H9 (cell line): ENCODE data around the gene BRSK2. TPM values are rescaled to one million over a fixed set of nuclear protein-coding genes. Genes with fewer than 3 reads are reported as not detected.

Source experiments
- DNase-seq: peaks from one replicate; pipeline ENCODE4 v3.0.0-alpha.2; 2017
- H2AFZ ChIP-seq: one replicate; pipeline ENCODE4 v1.6.1; 2013; ENCODE audit warnings: mild to moderate bottlenecking, low read length, control low read depth, moderate library complexity
- H2AK5ac ChIP-seq: 2 replicates; pipeline ENCODE4 v1.6.1; 2013; ENCODE audit warnings: low read length, control low read depth, mixed read lengths; ENCODE audit not compliant: insufficient read length
- H2BK120ac ChIP-seq: one replicate; pipeline ENCODE4 v1.6.1; 2013; ENCODE audit warnings: low read depth, mild to moderate bottlenecking, low read length, control low read depth, inconsistent platforms; ENCODE audit not compliant: poor library complexity, severe bottlenecking
- H2BK12ac ChIP-seq: 2 replicates; pipeline ENCODE4 v1.6.1; 2013; ENCODE audit warnings: low read length, control low read depth, mixed read lengths, low read depth; ENCODE audit not compliant: insufficient read length
- H2BK15ac ChIP-seq: 2 replicates; pipeline ENCODE4 v1.6.1; 2013; ENCODE audit warnings: low read depth, low read length, control low read depth
- H2BK20ac ChIP-seq: one replicate; pipeline ENCODE4 v1.6.1; 2013; ENCODE audit warnings: low read depth, mild to moderate bottlenecking, low read length, control low read depth, inconsistent platforms; ENCODE audit not compliant: poor library complexity, severe bottlenecking
- H2BK5ac ChIP-seq: 2 replicates; pipeline ENCODE4 v1.6.1; 2013; ENCODE audit warnings: low read length, control low read depth, mixed read lengths; ENCODE audit not compliant: insufficient read length
- H3K14ac ChIP-seq: 2 replicates; pipeline ENCODE4 v1.6.1; 2013; ENCODE audit warnings: low read length, control low read depth; ENCODE audit not compliant: insufficient read depth
- H3K18ac ChIP-seq: 2 replicates; pipeline ENCODE4 v1.6.1; 2013; ENCODE audit warnings: low read depth, mild to moderate bottlenecking, mixed read lengths, low read length, control low read depth; ENCODE audit not compliant: insufficient read length
- H3K23ac ChIP-seq: 2 replicates; pipeline ENCODE4 v1.6.1; 2013; ENCODE audit warnings: low read length, control low read depth, mixed read lengths, low read depth; ENCODE audit not compliant: insufficient read length
- H3K23me2 ChIP-seq: 2 replicates; pipeline ENCODE4 v1.6.1; 2013; ENCODE audit warnings: low read depth, mild to moderate bottlenecking, mixed read lengths, low read length, control low read depth; ENCODE audit not compliant: insufficient read length, poor library complexity, severe bottlenecking
- H3K27ac ChIP-seq: 2 replicates; pipeline ENCODE4 v1.5.1; 2013; ENCODE audit warnings: low read length, control low read depth, mixed read lengths, low read depth; ENCODE audit not compliant: insufficient read length
- H3K27me3 ChIP-seq: 2 replicates; pipeline ENCODE4 v1.6.1; 2013; ENCODE audit warnings: low read length, control low read depth, inconsistent platforms; ENCODE audit not compliant: insufficient read depth
- H3K4ac ChIP-seq: 2 replicates; pipeline ENCODE4 v1.6.1; 2013; ENCODE audit warnings: low read depth, mild to moderate bottlenecking, control low read depth, inconsistent platforms, low read length, moderate library complexity
- H3K4me1 ChIP-seq: 2 replicates; pipeline ENCODE4 v1.6.1; 2013; ENCODE audit warnings: low read length, control low read depth, inconsistent platforms; ENCODE audit not compliant: insufficient read depth
- H3K4me2 ChIP-seq: 2 replicates; pipeline ENCODE4 v1.6.1; 2013; ENCODE audit warnings: low read length, control low read depth, mixed read lengths; ENCODE audit not compliant: insufficient read length, insufficient read depth
- H3K56ac ChIP-seq: 2 replicates; pipeline ENCODE4 v1.6.1; 2013; ENCODE audit warnings: low read depth, mild to moderate bottlenecking, mixed read lengths, low read length, control low read depth; ENCODE audit not compliant: insufficient read length
- H3K79me1 ChIP-seq: 2 replicates; pipeline ENCODE4 v1.6.1; 2013; ENCODE audit warnings: low read depth, mild to moderate bottlenecking, moderate library complexity, low read length, control low read depth, inconsistent platforms; ENCODE audit not compliant: insufficient read depth, poor library complexity, severe bottlenecking
- H3K79me2 ChIP-seq: 2 replicates; pipeline ENCODE4 v1.6.1; 2013; ENCODE audit warnings: low read length, control low read depth, inconsistent platforms; ENCODE audit not compliant: insufficient read depth
- H3K9ac ChIP-seq: 2 replicates; pipeline ENCODE4 v1.6.1; 2013; ENCODE audit warnings: low read length, control low read depth, mixed read lengths; ENCODE audit not compliant: insufficient read length; ENCODE audit errors: extremely low read depth
- H3K9me3 ChIP-seq: one replicate; pipeline ENCODE4 v1.6.1; 2013; ENCODE audit warnings: low read depth, low read length, inconsistent platforms; ENCODE audit not compliant: control insufficient read depth
- H3T11ph ChIP-seq: one replicate; pipeline ENCODE4 v1.6.1; 2013; ENCODE audit warnings: mild to moderate bottlenecking, low read length, control low read depth, inconsistent platforms
- H4K20me1 ChIP-seq: one replicate; pipeline ENCODE4 v1.6.1; 2013; ENCODE audit not compliant: control insufficient read depth, insufficient read length, insufficient read depth
- H4K5ac ChIP-seq: 2 replicates; pipeline ENCODE4 v1.6.1; 2013; ENCODE audit warnings: low read depth, mild to moderate bottlenecking, mixed read lengths, low read length, control low read depth; ENCODE audit not compliant: insufficient read length
- H4K8ac ChIP-seq: replicated peaks from 2 replicates; pipeline ENCODE4 v1.6.1; 2013; ENCODE audit warnings: low read length, control low read depth, mixed read lengths, low read depth; ENCODE audit not compliant: insufficient read length
- H4K91ac ChIP-seq: 2 replicates; pipeline ENCODE4 v1.6.1; 2013; ENCODE audit warnings: low read depth, mild to moderate bottlenecking, moderate library complexity, mixed read lengths, low read length, control low read depth; ENCODE audit not compliant: insufficient read length
- H3K27ac Mint-ChIP-seq, 3 experiments: 2 replicates in 2 of 3; 3 replicates in 1 of 3; pipeline ENCODE4 v1.8.0; 2020 to 2021; ENCODE audit warnings: mixed read lengths in 3 of 3, mild to moderate bottlenecking in 1 of 3, moderate library complexity in 1 of 3
- H3K27me3 Mint-ChIP-seq: 2 replicates; pipeline ENCODE4 v1.8.0; 2021; ENCODE audit warnings: low read depth, mild to moderate bottlenecking, moderate library complexity, mixed read lengths
- H3K36me3 Mint-ChIP-seq, 3 experiments: 2 replicates in 2 of 3; 3 replicates in 1 of 3; pipeline ENCODE4 v1.8.0; 2020 to 2021; ENCODE audit warnings: low read depth in 3 of 3, mixed read lengths in 3 of 3; ENCODE audit not compliant: insufficient read depth in 1 of 3
- H3K4me1 Mint-ChIP-seq, 2 experiments: 2 replicates each; pipeline ENCODE4 v1.8.0; 2020; ENCODE audit warnings: mixed read lengths in 2 of 2
- H3K4me3 Mint-ChIP-seq, 2 experiments: 2 replicates in 1 of 2; 3 replicates in 1 of 2; pipeline ENCODE4 v1.8.0; 2020 to 2021; ENCODE audit warnings: mild to moderate bottlenecking in 2 of 2, mixed read lengths in 2 of 2, moderate library complexity in 1 of 2
- H3K9me3 Mint-ChIP-seq, 2 experiments: 2 replicates in 1 of 2; 3 replicates in 1 of 2; pipeline ENCODE4 v1.8.0; 2020; ENCODE audit warnings: mild to moderate bottlenecking in 2 of 2, mixed read lengths in 2 of 2, moderate library complexity in 1 of 2
- WGBS: extraction: QIAGEN DNeasy Blood & Tissue Kit; methylation state at CpG from one replicate; pipeline ENCODE4 v1.1.7; 2013; ENCODE audit warnings: missing lambda C conversion rate, low lambda C conversion rate, mixed read lengths; ENCODE audit not compliant: insufficient read length; ENCODE audit errors: extremely low coverage; 5-methylcytosine and 5-hydroxymethylcytosine counted together
- total RNA-seq: library from RNA; stranded (reverse); gene quantifications from 2 replicates; pipeline ENCODE4 v1.2.1, GENCODE V29; 2021
- TF ChIP-seq, protein P1 (sequence below): fragments of 200-600 bp; sonication (generic); conservative IDR thresholded peaks from 3 replicates; pipeline ENCODE4 v1.8.0; 2021; ENCODE audit warnings: antibody characterized with exemption, mild to moderate bottlenecking

BRSK2 gene
- total RNA-seq, 1 experiment from 2014 or later: 28.4 TPM

DNA sequence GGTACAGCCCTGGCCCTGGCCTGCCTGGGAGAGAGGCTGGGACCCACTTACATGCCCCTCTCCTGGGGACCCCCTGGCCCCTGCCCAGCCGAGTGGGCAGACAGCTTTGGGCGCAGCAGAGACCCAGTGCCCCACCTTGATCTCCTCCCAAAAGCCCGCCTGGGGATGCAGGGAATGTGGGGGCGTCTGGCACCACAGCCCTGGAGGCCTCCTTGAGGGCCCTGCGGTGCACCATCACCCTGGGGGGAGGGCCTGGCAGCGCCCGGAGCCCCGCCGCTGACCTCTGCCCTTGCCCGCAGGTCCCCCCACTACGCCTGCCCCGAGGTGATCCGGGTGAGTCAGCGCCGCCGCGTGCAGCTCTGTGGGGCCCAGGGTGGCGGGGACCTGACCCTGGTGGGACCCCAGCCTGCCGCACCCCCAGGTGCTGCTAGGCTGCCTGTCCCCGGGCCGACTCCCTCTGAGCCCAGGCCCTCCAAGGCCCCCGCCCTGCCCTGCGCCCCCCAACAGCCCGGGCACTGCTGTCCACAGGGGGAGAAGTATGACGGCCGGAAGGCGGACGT lies 53.2 kb downstream of the BRSK2 start:
- H4K8ac ChIP-seq: no peak overlapping the region
- H2AK5ac ChIP-seq: no peak overlapping the region
- no peak overlapping the region for H3K4me2 ChIP-seq
- no peak overlapping the region for H2AFZ ChIP-seq
- no peak overlapping the region for H3K14ac ChIP-seq
- H4K5ac ChIP-seq: no peak overlapping the region
- Mint-ChIP-seq H3K36me3 (peaks cover 5 to 8% (median 5%) of the 10 kb centered on the region in 3 experiments; a peak in 6 of 7 replicates), H3K4me1 (peaks cover 0 to 3% of the 10 kb centered on the region in 2 experiments; a peak in 1 of 4 replicates), H3K9me3 (no peaks in the 10 kb centered on the region), H3K27me3 (no peaks in the 10 kb centered on the region), H3K27ac (no peak overlapping the region), H3K4me3 (no peak overlapping the region)
- no peaks in the 10 kb centered on the region for H3K23me2 ChIP-seq
- H3T11ph ChIP-seq: no peak overlapping the region
- H3K9ac ChIP-seq: no peak overlapping the region
- no peaks in the 10 kb centered on the region for H4K20me1 ChIP-seq
- WGBS: no CpG with 5 or more reads among the region's 28 CpGs
- H3K23ac ChIP-seq: no peak overlapping the region
- TF ChIP-seq, protein P1, sequence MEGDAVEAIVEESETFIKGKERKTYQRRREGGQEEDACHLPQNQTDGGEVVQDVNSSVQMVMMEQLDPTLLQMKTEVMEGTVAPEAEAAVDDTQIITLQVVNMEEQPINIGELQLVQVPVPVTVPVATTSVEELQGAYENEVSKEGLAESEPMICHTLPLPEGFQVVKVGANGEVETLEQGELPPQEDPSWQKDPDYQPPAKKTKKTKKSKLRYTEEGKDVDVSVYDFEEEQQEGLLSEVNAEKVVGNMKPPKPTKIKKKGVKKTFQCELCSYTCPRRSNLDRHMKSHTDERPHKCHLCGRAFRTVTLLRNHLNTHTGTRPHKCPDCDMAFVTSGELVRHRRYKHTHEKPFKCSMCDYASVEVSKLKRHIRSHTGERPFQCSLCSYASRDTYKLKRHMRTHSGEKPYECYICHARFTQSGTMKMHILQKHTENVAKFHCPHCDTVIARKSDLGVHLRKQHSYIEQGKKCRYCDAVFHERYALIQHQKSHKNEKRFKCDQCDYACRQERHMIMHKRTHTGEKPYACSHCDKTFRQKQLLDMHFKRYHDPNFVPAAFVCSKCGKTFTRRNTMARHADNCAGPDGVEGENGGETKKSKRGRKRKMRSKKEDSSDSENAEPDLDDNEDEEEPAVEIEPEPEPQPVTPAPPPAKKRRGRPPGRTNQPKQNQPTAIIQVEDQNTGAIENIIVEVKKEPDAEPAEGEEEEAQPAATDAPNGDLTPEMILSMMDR: no peak
- H3K4ac ChIP-seq: no peak overlapping the region
- no peak overlapping the region for H3K56ac ChIP-seq
- no peak overlapping the region for H4K91ac ChIP-seq
- no peaks in the 10 kb centered on the region for H3K9me3 ChIP-seq
- no peak overlapping the region for H3K27ac ChIP-seq
- H2BK120ac ChIP-seq: no peak overlapping the region
- no peaks in the 10 kb centered on the region for H3K79me1 ChIP-seq
- no peaks in the 10 kb centered on the region for H3K79me2 ChIP-seq
- H3K4me1 ChIP-seq: no peaks in the 10 kb centered on the region
- no peak overlapping the region for H2BK15ac ChIP-seq
- DNase-seq: no peak
- H3K27me3 ChIP-seq: no peaks in the 10 kb centered on the region
- no peak overlapping the region for H2BK5ac ChIP-seq
- no peak overlapping the region for H2BK20ac ChIP-seq
- no peak overlapping the region for H2BK12ac ChIP-seq
- no peak overlapping the region for H3K18ac ChIP-seq
